Caco-2 (cell line): ENCODE results near the gene FBXO15. TPM values are rescaled to one million over a fixed set of nuclear protein-coding genes. Genes with fewer than 3 reads are reported as not detected.
A peak's percentile ranks its signal among the peaks of the same experiment; 100 is the strongest.

ENCODE experiments used
- BruUV-seq: library from RNA; stranded (reverse); fragments of 400-500 nt; replicated peaks from 2 replicates; lab custom pipeline; 2021; lab: Mats Ljungman, UMichigan
- CTCF ChIA-PET: fragments of 300-600 bp; sonication (Branson Sonifier 250); formaldehyde crosslinking; loops from one replicate; lab custom pipeline; 2022; ENCODE audit warnings: antibody characterized with exemption; lab: Charles Lee
- POLR2A ChIA-PET: fragments of 300-600 bp; sonication (Branson Sonifier 250); formaldehyde crosslinking; loops from one replicate; lab custom pipeline; 2022; ENCODE audit warnings: antibody characterized with exemption; lab: Charles Lee
- DNase-seq, 2 experiments: peaks; one replicate each; pipeline versions ENCODE4 v3.0.0 to v3.0.0-alpha.2; 2020 to 2022
- H3K27me3 ChIP-seq: replicated peaks from 2 replicates; pipeline ENCODE4 v1.6.0; 2011; ENCODE audit warnings: low read length; ENCODE audit not compliant: control insufficient read depth, insufficient read depth
- H3K36me3 ChIP-seq: 2 replicates; pipeline ENCODE4 v1.5.1; 2011; ENCODE audit warnings: low read length; ENCODE audit not compliant: control insufficient read depth, insufficient read depth
- H3K4me1 ChIP-seq: fragments of 250-450 bp; sonication (Bioruptor Pico); 2 replicates; pipeline ENCODE4 v1.5.1; 2020; ENCODE audit warnings: mild to moderate bottlenecking
- H3K4me3 ChIP-seq: 2 replicates; pipeline ENCODE4 v1.5.1; 2011; ENCODE audit warnings: low read depth, mild to moderate bottlenecking, control low read depth, low read length
- H3K9me3 ChIP-seq: fragments of 250-450 bp; sonication (Bioruptor Pico); 2 replicates; pipeline ENCODE4 v1.5.1; 2020; ENCODE audit warnings: mild to moderate bottlenecking, moderate library complexity
- H3K27ac Mint-ChIP-seq: one replicate; pipeline ENCODE4 v1.8.0; 2022; ENCODE audit warnings: mixed read lengths; ENCODE audit not compliant: unreplicated experiment
- H3K27me3 Mint-ChIP-seq: one replicate; pipeline ENCODE4 v1.8.0; 2022; ENCODE audit warnings: mixed read lengths; ENCODE audit not compliant: insufficient read depth, unreplicated experiment
- H3K36me3 Mint-ChIP-seq: one replicate; pipeline ENCODE4 v1.8.0; 2022; ENCODE audit warnings: mild to moderate bottlenecking, mixed read lengths; ENCODE audit not compliant: insufficient read depth, unreplicated experiment
- H3K4me1 Mint-ChIP-seq: one replicate; pipeline ENCODE4 v1.8.0; 2022; ENCODE audit warnings: low read depth, mixed read lengths; ENCODE audit not compliant: unreplicated experiment
- H3K4me3 Mint-ChIP-seq: one replicate; pipeline ENCODE4 v1.8.0; 2022; ENCODE audit warnings: mild to moderate bottlenecking, moderate library complexity, mixed read lengths; ENCODE audit not compliant: unreplicated experiment
- H3K9me3 Mint-ChIP-seq: one replicate; pipeline ENCODE4 v1.8.0; 2022; ENCODE audit warnings: mixed read lengths; ENCODE audit not compliant: unreplicated experiment
- intact Hi-C: fragments of 100-400 bp; cut with micrococcal nuclease; formaldehyde crosslinking; loops from one replicate; pipeline ENCODE4 v1.10.0; 2022; ENCODE audit not compliant: unreplicated experiment
- total RNA-seq: library from RNA; stranded (reverse); gene quantifications from 2 replicates; pipeline ENCODE4 v1.2.3, GENCODE V29; 2022
- TF ChIP-seq, protein P1 (sequence below), 2 experiments: fragments of 200-600 bp in 1 of 2; IDR thresholded peaks; 1 replicate in 1 of 2; 2 replicates in 1 of 2; pipeline versions ENCODE4 v1.5.1 to v1.8.0; 2011 to 2022; ENCODE audit warnings: antibody characterized with exemption in 1 of 2, control low read depth in 1 of 2, inconsistent platforms in 1 of 2, low read depth in 1 of 2, low read length in 1 of 2, mild to moderate bottlenecking in 1 of 2, moderate library complexity in 1 of 2; ENCODE audit not compliant: insufficient read depth in 1 of 2, severe bottlenecking in 1 of 2, unreplicated experiment in 1 of 2

The FBXO15 gene
- total RNA-seq, 1 experiment from 2014 or later, result 0.29 TPM

DNA sequence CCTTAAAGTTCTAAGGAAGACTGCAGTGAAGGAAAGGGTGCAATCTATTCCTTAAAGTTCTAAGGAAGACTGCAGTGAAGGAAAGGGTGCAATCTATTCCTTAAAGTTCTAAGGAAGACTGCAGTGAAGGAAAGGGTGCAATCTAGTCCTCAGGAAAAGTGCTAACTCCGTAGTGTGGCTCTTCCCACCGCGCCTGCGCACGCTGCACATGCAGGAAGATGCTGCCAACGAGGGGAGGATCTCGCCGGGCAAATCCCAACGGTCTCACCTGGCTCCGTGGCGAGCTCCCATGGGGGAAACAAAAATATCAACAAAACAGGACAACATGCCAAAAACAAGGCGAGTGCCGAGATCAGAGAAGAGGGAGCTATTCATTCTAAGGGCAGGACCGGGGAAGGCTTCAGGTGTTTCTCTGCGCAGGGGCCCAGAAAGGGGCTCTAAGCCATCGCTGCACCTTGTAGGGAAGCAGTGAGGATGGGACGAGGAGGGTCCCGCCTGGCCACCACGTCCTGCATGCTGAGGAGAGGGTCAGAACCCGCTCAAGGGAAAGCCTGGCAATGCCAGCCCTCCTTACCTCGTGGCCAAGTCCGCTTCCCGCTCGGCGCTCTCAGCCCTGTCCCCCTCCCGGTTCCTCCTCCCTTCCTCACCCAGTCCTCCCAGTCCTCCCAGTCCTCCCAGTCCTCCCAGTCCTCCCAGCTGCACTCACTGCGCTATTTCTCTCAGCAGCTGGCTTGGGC is 25.2 kb upstream of the FBXO15 start:
- Mint-ChIP-seq H3K36me3 (no peaks in the 10 kb centered on the region), H3K27ac (no peak overlapping the region), H3K4me3 (peak overlapping the region; percentile 75), H3K27me3 (peaks cover 4% of the 10 kb centered on the region), H3K9me3 (no peaks in the 10 kb centered on the region), H3K4me1 (peaks cover 10% of the 10 kb centered on the region)
- POLR2A ChIA-PET, result no interaction called here
- intact Hi-C loops, result loop anchor here (1.0 kb wide), 1 partner anchor 23 kb away; no protein-coding TSS in a partner anchor
- H3K27me3 ChIP-seq, result no peaks in the 10 kb centered on the region
- no TSS peak for BruUV-seq
- peak in 1 of 2 experiments; percentile 9 for DNase-seq
- CTCF ChIA-PET, result no interaction called here
- TF ChIP-seq, protein P1, sequence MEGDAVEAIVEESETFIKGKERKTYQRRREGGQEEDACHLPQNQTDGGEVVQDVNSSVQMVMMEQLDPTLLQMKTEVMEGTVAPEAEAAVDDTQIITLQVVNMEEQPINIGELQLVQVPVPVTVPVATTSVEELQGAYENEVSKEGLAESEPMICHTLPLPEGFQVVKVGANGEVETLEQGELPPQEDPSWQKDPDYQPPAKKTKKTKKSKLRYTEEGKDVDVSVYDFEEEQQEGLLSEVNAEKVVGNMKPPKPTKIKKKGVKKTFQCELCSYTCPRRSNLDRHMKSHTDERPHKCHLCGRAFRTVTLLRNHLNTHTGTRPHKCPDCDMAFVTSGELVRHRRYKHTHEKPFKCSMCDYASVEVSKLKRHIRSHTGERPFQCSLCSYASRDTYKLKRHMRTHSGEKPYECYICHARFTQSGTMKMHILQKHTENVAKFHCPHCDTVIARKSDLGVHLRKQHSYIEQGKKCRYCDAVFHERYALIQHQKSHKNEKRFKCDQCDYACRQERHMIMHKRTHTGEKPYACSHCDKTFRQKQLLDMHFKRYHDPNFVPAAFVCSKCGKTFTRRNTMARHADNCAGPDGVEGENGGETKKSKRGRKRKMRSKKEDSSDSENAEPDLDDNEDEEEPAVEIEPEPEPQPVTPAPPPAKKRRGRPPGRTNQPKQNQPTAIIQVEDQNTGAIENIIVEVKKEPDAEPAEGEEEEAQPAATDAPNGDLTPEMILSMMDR (IDR thresholded peaks at IDR 0.05; ENCODE audit: insufficient read depth in 1 of 2, low read depth in 1 of 2, low read length in 1 of 2, severe bottlenecking in 1 of 2, unreplicated experiment in 1 of 2), result no peak
- H3K4me1 ChIP-seq, result no peaks in the 10 kb centered on the region
- no peaks in the 10 kb centered on the region for H3K9me3 ChIP-seq
- H3K4me3 ChIP-seq, result peak overlapping the region; percentile 12; the same call in 1 of the 2 replicates
- no peaks in the 10 kb centered on the region for H3K36me3 ChIP-seq

DNA sequence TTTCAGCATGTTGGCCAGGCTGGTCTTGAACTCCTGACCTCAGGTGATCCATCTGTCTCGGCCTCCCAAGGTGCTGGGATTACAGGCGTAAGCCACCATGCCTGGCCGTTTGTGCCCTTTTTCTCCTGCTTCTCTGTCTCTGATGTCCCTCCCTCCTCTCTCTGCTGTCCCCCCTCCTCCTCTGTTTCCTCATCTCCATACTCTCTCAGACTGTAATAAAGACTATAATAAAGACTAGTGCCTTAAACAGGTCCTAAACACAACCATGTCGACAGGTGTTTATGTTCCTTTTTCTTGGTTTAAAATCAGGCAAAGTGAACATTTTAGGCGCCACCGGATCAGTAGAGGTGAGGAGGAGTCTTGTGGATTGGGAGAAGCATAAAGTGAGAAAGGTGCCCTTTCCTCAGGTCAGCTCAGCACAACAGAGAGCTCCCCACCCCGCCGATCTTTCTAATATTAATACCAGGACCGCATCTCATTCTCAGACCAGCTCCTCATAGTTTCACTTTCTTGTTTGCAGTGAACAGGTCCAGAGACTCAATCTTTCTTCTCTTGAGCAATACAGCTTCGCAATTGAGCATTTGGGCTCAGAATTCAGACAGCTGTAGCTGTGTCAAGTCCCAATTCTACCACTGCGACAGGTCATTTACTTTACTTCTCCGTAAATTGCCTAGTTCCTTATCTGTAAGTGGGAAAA is 24.4 kb upstream of the FBXO15 start:
- POLR2A ChIA-PET, result no interaction called here
- Mint-ChIP-seq H3K36me3 (no peaks in the 10 kb centered on the region), H3K27me3 (peaks cover 4% of the 10 kb centered on the region), H3K4me3 (peak overlapping the region; percentile 75), H3K4me1 (peaks cover 10% of the 10 kb centered on the region), H3K9me3 (no peaks in the 10 kb centered on the region), H3K27ac (no peak overlapping the region)
- no TSS peak for BruUV-seq
- H3K4me1 ChIP-seq, result no peaks in the 10 kb centered on the region
- peak overlapping the region; percentile 21 for H3K4me3 ChIP-seq
- DNase-seq, result no peak
- CTCF ChIA-PET, result no interaction called here
- no peaks in the 10 kb centered on the region for H3K36me3 ChIP-seq
- TF ChIP-seq, protein P1 (IDR thresholded peaks at IDR 0.05; ENCODE audit: insufficient read depth in 1 of 2, low read depth in 1 of 2, low read length in 1 of 2, severe bottlenecking in 1 of 2, unreplicated experiment in 1 of 2), result no peak
- no peaks in the 10 kb centered on the region for H3K27me3 ChIP-seq
- no peaks in the 10 kb centered on the region for H3K9me3 ChIP-seq
- intact Hi-C loops, result loop anchor here (1.0 kb wide), 1 partner anchor 24 kb away; no protein-coding TSS in a partner anchor

DNA sequence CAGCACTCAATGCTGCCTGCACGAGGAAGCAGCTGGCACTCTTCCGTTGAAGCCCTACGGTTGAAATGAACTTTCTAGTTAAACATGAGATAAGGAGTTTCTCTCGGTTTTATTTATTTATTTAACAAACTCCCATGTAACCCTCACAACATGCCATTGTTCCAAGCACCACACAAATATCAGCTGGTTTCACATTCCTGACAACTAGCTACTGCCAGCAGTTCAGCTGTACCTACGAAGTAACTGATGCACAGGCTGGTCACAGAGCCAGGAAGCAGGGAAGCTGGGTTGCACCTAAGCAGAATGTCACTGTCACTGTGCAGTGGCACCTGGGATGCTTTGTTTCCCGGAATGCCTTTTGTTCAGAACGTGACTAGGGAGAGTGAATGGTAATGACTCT is 18.8 kb upstream of the FBXO15 start:
- CTCF ChIA-PET, result interaction anchor here (0.5 to 0.7 kb wide), 2 partner anchors 14 to 163 kb away, joined by 3 read pairs; no protein-coding TSS in a partner anchor
- H3K27me3 Mint-ChIP-seq, result peaks cover 2% of the 10 kb centered on the region
- no peak for DNase-seq
- H3K27me3 ChIP-seq, result no peaks in the 10 kb centered on the region
- no peak overlapping the region for H3K27ac Mint-ChIP-seq
- intact Hi-C loops, result no loop called here
- BruUV-seq, result no TSS peak
- H3K4me3 ChIP-seq, result no peak overlapping the region
- POLR2A ChIA-PET, result no interaction called here
- H3K4me3 Mint-ChIP-seq, result no peak overlapping the region
- no peaks in the 10 kb centered on the region for H3K9me3 ChIP-seq
- TF ChIP-seq, protein P1 (IDR thresholded peaks at IDR 0.05; ENCODE audit: insufficient read depth in 1 of 2, low read depth in 1 of 2, low read length in 1 of 2, severe bottlenecking in 1 of 2, unreplicated experiment in 1 of 2), result no peak
- H3K36me3 Mint-ChIP-seq, result no peaks in the 10 kb centered on the region
- H3K4me1 ChIP-seq, result no peaks in the 10 kb centered on the region
- no peaks in the 10 kb centered on the region for H3K9me3 Mint-ChIP-seq
- no peaks in the 10 kb centered on the region for H3K4me1 Mint-ChIP-seq
- H3K36me3 ChIP-seq, result no peaks in the 10 kb centered on the region
